Measurements from ENCODE around the gene STMN1. TPM values are rescaled to one million over a fixed set of nuclear protein-coding genes. Genes with fewer than 3 reads are reported as not detected.
A peak's percentile ranks its signal among the peaks of the same experiment; 100 is the strongest.

STMN1 gene
- total and polyA plus RNA-seq, 9 of the 15 experiments (the other 6 are each of a cell fraction or from before 2014, with no cell fraction given), result 269 to 2,153 (median 595) TPM

DNA sequence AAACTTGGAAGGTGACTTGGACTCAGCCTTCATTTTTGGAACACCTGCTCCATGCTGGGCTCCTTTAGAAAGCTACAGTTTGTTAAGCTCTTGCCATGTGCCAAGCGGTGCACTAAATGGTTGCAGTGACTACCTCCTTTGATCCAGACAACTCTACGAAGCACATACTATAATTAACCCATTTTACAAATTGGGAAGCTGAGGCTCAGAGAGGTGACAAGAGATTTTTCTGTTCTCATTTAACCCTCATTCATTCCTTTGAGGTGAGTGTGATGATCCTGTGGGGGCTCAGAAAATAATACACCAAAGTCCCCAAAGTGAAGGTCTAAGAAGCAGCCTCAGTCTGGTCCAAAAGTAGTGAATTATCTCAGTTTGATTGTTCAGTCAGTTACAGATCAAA, 29.1 kb downstream of the STMN1 start:
- H3K27me3 ChIP-seq (ENCODE audit: control insufficient read depth in 2 of 2, insufficient read depth in 2 of 2, low read length in 2 of 2), result no peaks in the 10 kb centered on the region
- H3K4me3 ChIP-seq, result no peak overlapping the region
- no peak for DNase-seq (ENCODE audit: extremely low read depth in 1 of 4, low spot score in 3 of 4)
- FAIRE-seq, result no peak
- H3K27ac ChIP-seq (ENCODE audit: extremely low read depth, low read depth, low read length), result no peak overlapping the region
- BruUV-seq (replicated peaks), result no TSS peak
- H3K4me2 ChIP-seq (ENCODE audit: insufficient read depth, low read length), result no peak overlapping the region
- H3K36me3 ChIP-seq (ENCODE audit: control insufficient read depth, insufficient read depth, low read length), result no peaks in the 10 kb centered on the region
- peaks cover 10% of the 10 kb centered on the region; the same call in 2 of the 3 replicates for H3K79me2 ChIP-seq (ENCODE audit: control insufficient read depth, insufficient read depth, low read length)
- no peak overlapping the region for H3K9ac ChIP-seq (ENCODE audit: insufficient read depth in 1 of 2, low read depth in 2 of 2, low read length in 2 of 2)
- intact Hi-C loops (cut with micrococcal nuclease), result no loop called here
- no peaks in the 10 kb centered on the region for H4K20me1 ChIP-seq (replicated peaks; ENCODE audit: control insufficient read depth, insufficient read depth, low read length)
- ChIA-PET POLR2A (interaction anchor here (0.8 to 1.3 kb wide), 3 partner anchors 17 to 251 kb away, joined by 3 to 4 read pairs (median 4); no protein-coding TSS in a partner anchor), CTCF (ENCODE audit: low intra/inter-chr PET ratio) (no interaction called here)
- no peaks in the 10 kb centered on the region for H3K9me3 ChIP-seq (replicated peaks; ENCODE audit: control insufficient read depth, insufficient read depth, low read depth, low read length)
- TF ChIP-seq, protein P1, sequence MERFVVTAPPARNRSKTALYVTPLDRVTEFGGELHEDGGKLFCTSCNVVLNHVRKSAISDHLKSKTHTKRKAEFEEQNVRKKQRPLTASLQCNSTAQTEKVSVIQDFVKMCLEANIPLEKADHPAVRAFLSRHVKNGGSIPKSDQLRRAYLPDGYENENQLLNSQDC (CRISPR knock-in tag; IDR thresholded peaks at IDR 0.05), result no peak
- TF ChIP-seq BCOR (IDR thresholded peaks at IDR 0.05), result peak; percentile 56
- TF ChIP-seq RBM25 (IDR thresholded peaks at IDR 0.05; ENCODE audit: low read depth, low read length, severe bottlenecking), result peak; percentile 61
- no peak for ATAC-seq
- no peak overlapping the region for H2AFZ ChIP-seq (ENCODE audit: low read depth, low read length)
- 88% methylated on average over 2 of the region's 2 CpGs for WGBS (ENCODE audit: insufficient coverage, low coverage, missing lambda C conversion rate)
- no peaks in the 10 kb centered on the region for H3K9me1 ChIP-seq (ENCODE audit: control insufficient read depth, insufficient read depth, low read length)
- peaks cover 38 to 53% of the 10 kb centered on the region in 2 experiments for H3K4me1 ChIP-seq (replicated peaks in 1 of 2; ENCODE audit: control insufficient read depth in 2 of 2, insufficient read depth in 2 of 2, low read length in 2 of 2)
- in situ Hi-C loops (cut with MboI), result no loop called here

DNA sequence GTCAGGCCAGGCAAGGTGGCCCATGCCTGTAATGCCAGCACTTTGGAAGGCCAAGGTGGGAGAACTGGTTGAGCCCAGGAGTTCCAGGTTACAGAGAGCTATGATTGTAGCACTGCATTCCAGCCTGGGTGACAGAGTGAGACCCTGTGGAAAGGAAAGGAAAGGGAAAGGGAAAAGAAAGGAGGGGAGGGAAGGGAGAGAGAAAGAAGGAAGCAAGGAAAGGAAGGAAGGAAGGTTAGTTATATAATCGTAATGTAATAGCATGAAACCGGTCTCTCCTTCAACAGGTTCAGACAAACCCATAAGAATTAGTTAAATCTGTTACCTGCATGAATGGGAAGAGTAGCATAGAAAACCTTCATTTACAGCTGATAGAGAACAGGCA, 29.5 kb downstream of the STMN1 start:
- FAIRE-seq (no peak), ATAC-seq (no peak), DNase-seq (ENCODE audit: extremely low read depth in 1 of 4, low spot score in 3 of 4) (no peak)
- Histone ChIP-seq H3K9ac (ENCODE audit: insufficient read depth in 1 of 2, low read depth in 2 of 2, low read length in 2 of 2) (no peak overlapping the region), H3K4me3 (no peak overlapping the region), H2AFZ (ENCODE audit: low read depth, low read length) (0 out of 2 replicates have a peak overlapping the region, but pooled peaks have one; percentile 5), H3K27me3 (ENCODE audit: control insufficient read depth in 2 of 2, insufficient read depth in 2 of 2, low read length in 2 of 2) (no peaks in the 10 kb centered on the region), H3K27ac (ENCODE audit: extremely low read depth, low read depth, low read length) (no peak overlapping the region), H3K4me1 (replicated peaks in 1 of 2; ENCODE audit: control insufficient read depth in 2 of 2, insufficient read depth in 2 of 2, low read length in 2 of 2) (peaks cover 42 to 55% of the 10 kb centered on the region in 2 experiments), H3K79me2 (ENCODE audit: control insufficient read depth, insufficient read depth, low read length) (peaks cover 10% of the 10 kb centered on the region; the same call in 2 of the 3 replicates), H3K36me3 (ENCODE audit: control insufficient read depth, insufficient read depth, low read length) (no peaks in the 10 kb centered on the region), H3K4me2 (ENCODE audit: insufficient read depth, low read length) (no peak overlapping the region), H4K20me1 (replicated peaks; ENCODE audit: control insufficient read depth, insufficient read depth, low read length) (no peaks in the 10 kb centered on the region), H3K9me3 (replicated peaks; ENCODE audit: control insufficient read depth, insufficient read depth, low read depth, low read length) (no peaks in the 10 kb centered on the region), H3K9me1 (ENCODE audit: control insufficient read depth, insufficient read depth, low read length) (no peaks in the 10 kb centered on the region)
- BruUV-seq (replicated peaks), result no TSS peak
- intact Hi-C loops (cut with micrococcal nuclease) (no loop called here), in situ Hi-C loops (cut with MboI) (no loop called here)
- WGBS (ENCODE audit: insufficient coverage, low coverage, missing lambda C conversion rate), result 49% methylated on average over 2 of the region's 2 CpGs
- POLR2A ChIA-PET, result interaction anchor here (0.8 to 1.3 kb wide), 4 partner anchors 18 to 251 kb away, joined by 3 to 4 read pairs (median 4); no protein-coding TSS in a partner anchor
- CTCF ChIA-PET (ENCODE audit: low intra/inter-chr PET ratio), result interaction anchor here (0.6 kb wide), 1 partner anchor 43 kb away, joined by 4 read pairs; no protein-coding TSS in a partner anchor
- TF ChIP-seq KDM4B (IDR thresholded peaks at IDR 0.05; ENCODE audit: borderline replicate concordance in 2 of 2, low read depth in 1 of 2), result no peak
- TF ChIP-seq, protein P2, sequence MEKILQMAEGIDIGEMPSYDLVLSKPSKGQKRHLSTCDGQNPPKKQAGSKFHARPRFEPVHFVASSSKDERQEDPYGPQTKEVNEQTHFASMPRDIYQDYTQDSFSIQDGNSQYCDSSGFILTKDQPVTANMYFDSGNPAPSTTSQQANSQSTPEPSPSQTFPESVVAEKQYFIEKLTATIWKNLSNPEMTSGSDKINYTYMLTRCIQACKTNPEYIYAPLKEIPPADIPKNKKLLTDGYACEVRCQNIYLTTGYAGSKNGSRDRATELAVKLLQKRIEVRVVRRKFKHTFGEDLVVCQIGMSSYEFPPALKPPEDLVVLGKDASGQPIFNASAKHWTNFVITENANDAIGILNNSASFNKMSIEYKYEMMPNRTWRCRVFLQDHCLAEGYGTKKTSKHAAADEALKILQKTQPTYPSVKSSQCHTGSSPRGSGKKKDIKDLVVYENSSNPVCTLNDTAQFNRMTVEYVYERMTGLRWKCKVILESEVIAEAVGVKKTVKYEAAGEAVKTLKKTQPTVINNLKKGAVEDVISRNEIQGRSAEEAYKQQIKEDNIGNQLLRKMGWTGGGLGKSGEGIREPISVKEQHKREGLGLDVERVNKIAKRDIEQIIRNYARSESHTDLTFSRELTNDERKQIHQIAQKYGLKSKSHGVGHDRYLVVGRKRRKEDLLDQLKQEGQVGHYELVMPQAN (IDR thresholded peaks at IDR 0.05; ENCODE audit: borderline replicate concordance), result peak; percentile 42; the same call in 1 of the 2 replicates
